ENCODE measurements around the gene BIRC7. TPM values are rescaled to one million over a fixed set of nuclear protein-coding genes. Genes with fewer than 3 reads are reported as not detected.

Gene BIRC7
- total and polyA plus RNA-seq, 2 donors (not counting 3 experiments of a cell fraction or from before 2014, with no cell fraction given) = not detected

DNA sequence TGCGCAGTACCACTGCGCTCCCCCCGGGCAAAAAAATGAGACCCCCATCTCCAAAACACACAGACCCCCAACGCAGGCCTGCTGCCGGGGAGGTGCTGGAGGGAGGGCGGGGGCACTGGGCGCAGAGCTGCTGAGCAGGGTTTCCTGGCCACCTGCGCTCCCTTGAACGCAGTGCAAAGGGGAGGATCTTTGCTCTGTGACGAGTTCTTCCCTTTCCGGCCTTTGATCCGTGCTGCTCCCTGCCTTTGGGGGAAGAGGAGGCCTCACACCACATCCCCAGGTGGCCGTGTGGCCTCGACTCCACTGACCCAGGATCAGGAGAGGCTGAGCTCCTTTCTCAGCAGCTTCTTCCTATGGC lies 48.4 kb downstream of the BIRC7 start:
- dilution Hi-C loops (cut with MboI; ENCODE audit: extremely low pct_ligation_motif_present, low sequenced_read_pairs) = no loop called here
- POLR2A ChIA-PET = interaction anchor here (0.8 kb wide), 1 partner anchor 12 kb away, joined by 3 read pairs; the partner anchor contains the start of gene ARFGAP1

More for the DNA sequence above, 48.4 kb downstream of the BIRC7 start:
- TF ChIP-seq JUN (IDR thresholded peaks at IDR 0.05; ENCODE audit: borderline replicate concordance, insufficient read depth, insufficient read length, low read depth) = no peak
- TF ChIP-seq GATA2 (IDR thresholded peaks at IDR 0.05; ENCODE audit: insufficient read depth, insufficient read length, low read depth, low read length) = no peak
- no peak for TF ChIP-seq MAX (IDR thresholded peaks at IDR 0.05; ENCODE audit: insufficient read depth, insufficient read length)
- no peak for TF ChIP-seq POLR2AphosphoS5 (IDR thresholded peaks at IDR 0.05; ENCODE audit: insufficient read depth, low read depth, low read length)
- TF ChIP-seq, protein P1, sequence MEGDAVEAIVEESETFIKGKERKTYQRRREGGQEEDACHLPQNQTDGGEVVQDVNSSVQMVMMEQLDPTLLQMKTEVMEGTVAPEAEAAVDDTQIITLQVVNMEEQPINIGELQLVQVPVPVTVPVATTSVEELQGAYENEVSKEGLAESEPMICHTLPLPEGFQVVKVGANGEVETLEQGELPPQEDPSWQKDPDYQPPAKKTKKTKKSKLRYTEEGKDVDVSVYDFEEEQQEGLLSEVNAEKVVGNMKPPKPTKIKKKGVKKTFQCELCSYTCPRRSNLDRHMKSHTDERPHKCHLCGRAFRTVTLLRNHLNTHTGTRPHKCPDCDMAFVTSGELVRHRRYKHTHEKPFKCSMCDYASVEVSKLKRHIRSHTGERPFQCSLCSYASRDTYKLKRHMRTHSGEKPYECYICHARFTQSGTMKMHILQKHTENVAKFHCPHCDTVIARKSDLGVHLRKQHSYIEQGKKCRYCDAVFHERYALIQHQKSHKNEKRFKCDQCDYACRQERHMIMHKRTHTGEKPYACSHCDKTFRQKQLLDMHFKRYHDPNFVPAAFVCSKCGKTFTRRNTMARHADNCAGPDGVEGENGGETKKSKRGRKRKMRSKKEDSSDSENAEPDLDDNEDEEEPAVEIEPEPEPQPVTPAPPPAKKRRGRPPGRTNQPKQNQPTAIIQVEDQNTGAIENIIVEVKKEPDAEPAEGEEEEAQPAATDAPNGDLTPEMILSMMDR (IDR thresholded peaks at IDR 0.05; ENCODE audit: extremely low read depth in 1 of 2, insufficient read depth in 1 of 2, low read depth in 1 of 2, low read length in 2 of 2) = no peak
- TF ChIP-seq EZH2 (IDR thresholded peaks at IDR 0.05; ENCODE audit: borderline replicate concordance, low read depth, low read length, severe bottlenecking) = no peak
- no peak for TF ChIP-seq FOS (IDR thresholded peaks at IDR 0.05; ENCODE audit: borderline replicate concordance, insufficient read depth, low read length)
- TF ChIP-seq MYC (IDR thresholded peaks at IDR 0.05; ENCODE audit: low read depth, low read length) = no peak
- no peak for TF ChIP-seq POLR2A (IDR thresholded peaks at IDR 0.05; ENCODE audit: low read depth, low read length)
- Histone ChIP-seq H3K27ac (ENCODE audit: insufficient read depth, low read depth, low read length) (no peak overlapping the region), H4K20me1 (replicated peaks; ENCODE audit: control insufficient read depth, extremely low read depth, insufficient read depth, low read length) (no peaks in the 10 kb centered on the region), H3K36me3 (ENCODE audit: control insufficient read depth in 2 of 2, extremely low read depth in 1 of 2, insufficient read depth in 2 of 2, low read length in 2 of 2) (peaks cover 7 to 49% of the 10 kb centered on the region in 2 experiments), H3K9ac (replicated peaks; ENCODE audit: extremely low read depth, insufficient read depth, low read length) (no peak overlapping the region), H3K79me2 (ENCODE audit: control insufficient read depth, insufficient read depth, low read length) (no peaks in the 10 kb centered on the region), H2AFZ (ENCODE audit: low read depth, low read length) (no peak overlapping the region), H3K4me1 (ENCODE audit: control insufficient read depth, extremely low read depth, insufficient read depth, low read length) (no peaks in the 10 kb centered on the region), H3K4me2 (ENCODE audit: insufficient read depth, low read length) (no peak overlapping the region), H3K9me3 (replicated peaks; ENCODE audit: control insufficient read depth, insufficient read depth, low read length) (no peaks in the 10 kb centered on the region), H3K27me3 (ENCODE audit: control insufficient read depth in 2 of 2, insufficient read depth in 2 of 2, low read length in 2 of 2) (no peaks in the 10 kb centered on the region), H3K9me1 (replicated peaks; ENCODE audit: control insufficient read depth, extremely low read depth, insufficient read depth, low read length) (no peaks in the 10 kb centered on the region), H3K4me3 (replicated peaks in 1 of 3; ENCODE audit: insufficient read depth in 1 of 3, low read depth in 1 of 3, low read length in 3 of 3) (no peak overlapping the region)
- BruUV-seq (replicated peaks) = no TSS peak
- CTCF ChIA-PET = interaction anchor here (0.8 to 2.0 kb wide), 3 partner anchors 11 to 60 kb away, joined by 3 to 5 read pairs (median 4); partner anchors contain the start of gene ARFGAP1
- DNase-seq (ENCODE audit: low read depth, low spot score) (no peak), FAIRE-seq (no peak)
- intact Hi-C loops (cut with micrococcal nuclease) = no loop called here

All from endothelial cell of umbilical vein (primary cell).